ENCODE results near the gene FCHSD2.
A peak's percentile ranks its signal among the peaks of the same experiment; 100 is the strongest.
"Not testable (repeated sequence)": the region's sequence is repeated elsewhere in the genome, so short reads cannot be mapped to it uniquely, and the experiment has no call there.

Gene FCHSD2

DNA sequence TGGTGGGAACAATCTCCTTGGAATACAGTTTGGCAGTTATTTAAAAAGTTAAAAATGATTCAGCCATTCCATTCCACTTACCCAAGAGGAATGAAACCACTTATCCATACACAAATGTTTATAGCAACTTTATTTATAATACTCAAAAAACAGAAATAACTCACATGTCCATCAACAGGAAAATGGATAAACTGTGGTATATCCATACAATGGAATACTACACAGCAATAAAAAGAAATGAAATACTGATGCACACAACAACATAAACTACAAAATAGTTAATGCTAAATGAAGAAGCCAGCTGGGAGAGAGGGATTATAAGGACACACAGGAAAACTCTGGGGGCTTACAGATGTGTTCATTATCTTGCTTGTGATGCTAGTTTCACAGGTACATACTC lies 64.7 kb downstream of the FCHSD2 start:
- FAIRE-seq (no peak), DNase-seq (ENCODE audit: extremely low spot score, insufficient read length, low read depth) (no peak)

GRCh38 chr11:73074319-73074718 lies 67.8 kb downstream of the FCHSD2 start:
- DNase-seq (ENCODE audit: extremely low spot score, insufficient read length, low read depth) = no peak
- no peak for FAIRE-seq

DNA sequence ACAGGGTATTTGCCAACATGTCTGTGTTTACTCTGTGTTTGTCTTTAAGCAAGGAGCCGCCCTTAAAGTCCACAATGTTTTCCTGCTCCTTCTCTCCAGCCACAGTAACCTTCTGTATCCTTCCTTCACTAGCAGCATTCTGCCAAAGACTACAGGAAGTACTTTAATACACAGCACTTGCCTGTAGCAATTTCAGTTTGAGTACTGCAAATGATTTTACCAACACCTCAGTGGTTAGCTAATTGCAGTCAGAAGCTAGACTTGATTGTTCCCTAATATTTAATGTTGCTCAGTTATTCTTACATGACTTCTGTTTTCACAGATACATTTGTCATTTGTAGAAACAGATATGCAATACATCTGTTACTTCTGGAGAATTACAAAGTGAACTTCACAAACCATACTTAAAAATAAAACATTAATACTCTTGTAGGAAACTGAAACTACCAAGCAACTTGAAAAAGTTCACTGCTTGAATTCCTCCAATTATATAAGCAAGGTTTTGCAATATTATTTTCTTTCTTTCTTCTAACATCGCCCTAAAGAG lies 69.1 kb downstream of the FCHSD2 start:
- no peak for DNase-seq (ENCODE audit: extremely low spot score, insufficient read length, low read depth)
- FAIRE-seq = peak; percentile 91

GRCh38 chr11:73070653-73071052 lies 71.5 kb downstream of the FCHSD2 start:
- DNase-seq (ENCODE audit: extremely low spot score, insufficient read length, low read depth) = peak; percentile 22
- peak; percentile 85 for FAIRE-seq

GRCh38 chr11:73061857-73062424 lies 80.2 kb downstream of the FCHSD2 start:
- not testable (repeated sequence) for DNase-seq (ENCODE audit: extremely low spot score, insufficient read length, low read depth); FAIRE-seq

DNA sequence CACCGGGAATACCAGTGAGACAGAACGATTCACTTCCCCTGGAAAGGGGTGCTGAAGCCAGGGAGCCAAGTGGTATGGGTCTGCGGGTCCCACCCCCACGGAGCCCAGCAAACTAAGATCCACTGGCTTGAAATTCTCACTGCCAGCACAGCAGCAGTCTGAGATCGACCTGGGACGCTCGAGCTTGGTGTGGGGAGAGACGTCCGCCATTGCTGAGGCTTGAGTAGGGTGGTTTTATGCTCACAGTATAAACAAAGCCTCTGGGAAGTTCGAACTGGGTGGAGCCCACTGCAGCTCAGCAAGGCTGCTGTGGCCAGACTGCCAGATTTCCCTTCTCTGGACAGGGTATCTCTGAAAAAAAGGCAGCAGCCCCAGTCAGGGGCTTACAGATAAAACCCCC lies 80.7 kb downstream of the FCHSD2 start:
- FAIRE-seq; DNase-seq (ENCODE audit: extremely low spot score, insufficient read length, low read depth): not testable (repeated sequence)

- DNase-seq (ENCODE audit: extremely low spot score, insufficient read length, low read depth) = no peak
- no peak for FAIRE-seq
Observed at GRCh38 chr11:73059915-73060314, 82.2 kb downstream of the FCHSD2 start.

DNA sequence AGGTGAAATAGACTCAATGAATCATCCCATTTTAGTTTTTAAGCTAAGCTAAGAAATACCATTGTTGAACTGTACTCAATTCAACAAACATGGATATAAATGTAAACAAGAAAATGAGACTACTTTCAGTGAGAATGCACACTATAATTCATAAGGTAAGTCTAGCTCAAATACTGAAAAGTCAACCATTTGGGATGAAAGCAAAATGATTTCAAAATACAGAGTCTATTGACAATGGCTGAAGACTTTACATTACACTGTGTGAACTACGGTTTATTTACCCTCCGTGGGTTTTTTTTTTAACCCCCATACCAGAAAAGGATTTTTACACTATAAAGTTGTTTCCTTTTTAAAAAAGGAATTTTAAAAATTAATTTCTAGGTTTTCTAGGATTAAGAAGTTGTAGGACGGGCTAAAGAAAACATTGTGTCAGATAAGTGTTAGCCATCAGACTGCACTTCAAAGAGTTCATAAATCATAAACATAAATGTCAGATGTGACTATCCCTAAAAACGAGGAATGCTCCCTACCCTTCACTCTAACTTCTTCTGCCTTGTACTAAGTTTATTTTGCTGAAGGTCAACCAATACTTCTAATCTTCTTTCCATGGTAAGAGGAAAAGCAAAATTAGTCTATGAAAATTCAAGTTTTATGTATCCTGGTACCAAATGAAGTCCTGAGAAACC lies 83.0 kb downstream of the FCHSD2 start:
- no peak for FAIRE-seq

GRCh38 chr11:73055655-73056354 lies 86.3 kb downstream of the FCHSD2 start:
- FAIRE-seq (peak; percentile 18), DNase-seq (ENCODE audit: extremely low spot score, insufficient read length, low read depth) (no peak)

More for the DNA sequence above, 83.0 kb downstream of the FCHSD2 start:
- DNase-seq (ENCODE audit: extremely low spot score, insufficient read length, low read depth) = no peak

GRCh38 chr11:73055002-73055401 lies 87.1 kb downstream of the FCHSD2 start:
- no peak for DNase-seq (ENCODE audit: extremely low spot score, insufficient read length, low read depth)
- no peak for FAIRE-seq

DNA sequence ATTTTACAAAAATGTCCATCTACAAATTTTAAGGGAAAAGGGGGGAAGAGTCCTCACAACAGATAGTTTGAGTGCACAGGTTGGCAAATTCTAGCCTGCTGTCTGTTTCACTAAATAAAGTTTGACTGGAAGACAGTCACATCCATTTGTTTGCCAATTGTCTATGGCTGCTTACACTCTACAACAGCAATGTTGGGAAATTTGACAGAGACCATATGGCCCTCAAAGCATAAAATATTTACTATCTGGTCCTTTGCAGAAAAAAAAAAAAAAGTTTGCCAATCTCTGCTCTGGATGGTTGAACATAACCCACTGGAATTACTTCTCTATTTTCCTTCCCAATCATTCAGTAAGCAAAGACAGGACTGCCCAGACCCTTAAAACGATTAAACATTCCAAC lies 88.2 kb downstream of the FCHSD2 start:
- FAIRE-seq (no peak), DNase-seq (ENCODE audit: extremely low spot score, insufficient read length, low read depth) (no peak)

DNA sequence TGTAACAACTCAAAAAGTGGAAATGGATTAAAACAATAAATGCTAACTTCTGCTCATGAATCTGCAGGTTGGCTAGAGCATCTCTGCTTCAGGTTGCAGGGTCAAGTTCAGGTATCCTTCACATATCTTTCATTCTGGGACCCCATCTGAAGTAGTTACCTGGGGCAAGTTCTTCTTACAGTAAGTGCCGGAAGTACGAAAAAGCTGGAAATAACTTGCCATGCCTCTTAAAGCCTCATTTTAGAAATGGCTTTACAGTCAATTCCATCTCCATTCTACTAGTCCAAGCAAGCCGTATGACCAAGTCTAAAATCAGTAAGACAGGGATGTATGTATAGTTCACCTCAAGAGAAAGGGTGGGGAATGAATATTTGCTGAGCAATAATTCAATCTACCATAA lies 93.7 kb downstream of the FCHSD2 start:
- FAIRE-seq (no peak), DNase-seq (ENCODE audit: extremely low spot score, insufficient read length, low read depth) (no peak)

DNA sequence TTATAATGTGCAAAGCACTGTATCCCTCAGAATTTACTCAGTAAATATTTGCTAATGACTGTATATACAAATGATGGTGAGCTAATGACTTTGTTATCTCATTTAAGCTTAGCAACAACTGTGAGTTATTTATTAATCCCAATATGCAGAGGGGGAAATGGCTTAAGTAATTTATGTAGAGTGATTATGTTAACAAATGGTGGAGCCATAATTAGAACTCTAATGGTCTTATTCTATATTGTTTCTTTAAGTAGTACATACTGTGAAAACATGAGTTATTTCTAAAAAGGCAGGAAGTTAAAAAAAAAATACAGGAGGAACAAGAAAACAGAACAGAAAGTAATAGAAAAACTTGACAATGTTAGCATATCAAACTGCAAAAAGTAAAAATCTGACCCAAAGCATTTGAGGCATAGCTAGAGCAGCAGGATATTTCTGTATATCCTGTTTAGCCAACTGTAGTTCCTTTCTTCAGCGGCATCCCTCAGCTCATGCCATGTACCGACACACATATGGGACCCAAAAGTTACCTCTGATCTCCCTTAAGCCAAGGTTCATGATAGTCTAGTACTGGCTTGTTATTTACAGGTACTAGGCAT lies 94.2 kb downstream of the FCHSD2 start:
- DNase-seq (ENCODE audit: extremely low spot score, insufficient read length, low read depth) (no peak), FAIRE-seq (peak; percentile 99)

DNA sequence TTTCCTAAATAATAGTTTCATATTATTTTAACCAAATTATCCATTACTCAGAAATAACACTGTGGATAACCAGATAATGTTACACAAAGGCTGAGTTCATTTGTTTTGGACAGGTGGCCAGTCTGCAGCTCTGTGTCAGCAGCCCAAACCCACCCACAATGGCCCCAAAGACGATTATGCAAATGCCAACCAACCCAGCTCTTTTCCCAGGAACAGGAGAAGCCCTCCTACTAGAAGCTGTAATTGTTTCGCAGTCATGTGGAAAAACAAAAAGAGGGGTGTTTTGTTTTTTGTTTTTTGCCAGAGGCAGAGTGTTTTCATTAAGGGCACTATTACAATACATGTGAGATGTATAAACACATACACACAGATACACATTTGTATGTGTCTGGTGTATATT lies 102.1 kb downstream of the FCHSD2 start:
- DNase-seq (ENCODE audit: extremely low spot score, insufficient read length, low read depth) (no peak), FAIRE-seq (no peak)

GRCh38 chr11:73034777-73035176 lies 107.3 kb downstream of the FCHSD2 start:
- no peak for DNase-seq (ENCODE audit: extremely low spot score, insufficient read length, low read depth)
- FAIRE-seq = no peak

DNA sequence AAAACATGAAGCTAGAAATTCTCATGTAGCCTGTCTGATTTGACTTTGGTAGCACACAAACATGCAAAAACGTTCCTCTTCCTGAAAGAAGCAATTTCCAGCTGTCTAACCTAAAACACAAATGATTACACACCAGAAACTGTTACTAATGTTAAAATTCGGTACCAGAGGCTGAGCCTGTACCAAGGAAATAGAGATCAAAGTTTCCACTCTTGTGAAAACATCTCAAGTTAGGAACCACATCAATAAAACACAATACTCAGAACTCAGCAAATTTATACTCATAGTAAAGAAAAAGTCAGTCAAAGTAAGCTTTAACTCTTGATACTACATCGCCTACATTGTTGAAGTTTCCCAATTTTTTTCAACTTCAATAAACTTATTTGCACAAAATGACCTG lies 107.8 kb downstream of the FCHSD2 start:
- FAIRE-seq (no peak), DNase-seq (ENCODE audit: extremely low spot score, insufficient read length, low read depth) (no peak)

DNA sequence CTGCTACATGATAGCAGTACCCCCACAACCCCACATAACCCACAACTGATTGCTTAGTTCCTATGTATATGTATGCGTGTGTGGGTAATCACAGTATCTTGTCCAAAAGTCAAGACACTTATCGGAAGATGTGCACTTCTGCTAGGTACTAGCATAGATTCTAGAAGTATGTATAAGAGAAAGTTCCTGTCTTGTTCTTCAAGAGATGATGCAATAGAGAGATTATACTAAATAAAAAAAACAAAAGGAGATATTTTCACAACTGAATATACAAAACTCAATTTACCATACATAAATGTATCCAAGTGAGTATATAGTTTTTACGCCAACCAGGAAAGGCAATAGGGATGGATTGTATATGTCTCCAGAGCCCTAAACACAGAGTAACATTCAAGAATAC lies 112.0 kb downstream of the FCHSD2 start:
- FAIRE-seq (no peak), DNase-seq (ENCODE audit: extremely low spot score, insufficient read length, low read depth) (no peak)

DNA sequence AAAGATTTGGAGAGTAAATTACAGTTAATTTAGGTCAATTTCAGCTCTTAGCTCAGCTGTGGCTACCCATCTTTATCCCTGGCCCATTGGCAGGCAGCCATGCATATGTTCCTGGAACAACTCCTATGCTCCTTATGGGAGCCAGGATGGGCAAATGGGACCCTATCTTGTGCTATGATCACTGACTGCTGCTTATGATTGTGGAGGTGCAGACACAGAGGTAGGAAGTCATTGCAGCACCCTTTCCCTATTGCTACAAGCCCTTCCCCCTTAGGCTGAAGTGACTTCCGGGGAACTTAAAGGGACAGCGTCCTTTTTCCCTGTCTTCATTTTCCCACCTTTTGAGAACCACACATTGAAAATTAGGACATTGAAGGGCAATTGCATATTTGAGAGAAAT lies 112.7 kb downstream of the FCHSD2 start:
- FAIRE-seq = no peak

GRCh38 chr11:73028611-73029010 lies 113.5 kb downstream of the FCHSD2 start:
- FAIRE-seq = peak; percentile 69
- no peak for DNase-seq (ENCODE audit: extremely low spot score, insufficient read length, low read depth)

More for the DNA sequence above, 112.7 kb downstream of the FCHSD2 start:
- DNase-seq (ENCODE audit: extremely low spot score, insufficient read length, low read depth) = no peak

DNA sequence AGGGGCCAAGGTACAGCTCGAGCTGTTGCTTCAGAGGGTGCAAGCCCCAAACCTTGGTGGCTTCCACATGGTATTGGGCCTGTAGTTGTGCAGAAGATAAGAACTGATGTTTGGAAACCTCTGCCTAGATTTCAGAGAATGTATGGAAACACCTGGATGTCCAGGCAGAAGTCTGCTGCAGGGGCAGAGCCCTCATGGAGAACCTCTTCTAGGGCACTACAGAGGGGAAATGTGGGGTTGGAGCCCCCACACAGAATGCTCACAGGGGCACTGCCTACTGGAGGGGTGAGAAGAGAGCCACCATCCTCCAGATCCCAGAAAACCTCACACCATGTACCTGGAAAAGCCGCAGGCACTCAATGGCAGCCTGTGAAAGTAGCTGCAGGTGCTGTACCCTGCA lies 114.3 kb downstream of the FCHSD2 start:
- not testable (repeated sequence) for FAIRE-seq; DNase-seq (ENCODE audit: extremely low spot score, insufficient read length, low read depth)

DNA sequence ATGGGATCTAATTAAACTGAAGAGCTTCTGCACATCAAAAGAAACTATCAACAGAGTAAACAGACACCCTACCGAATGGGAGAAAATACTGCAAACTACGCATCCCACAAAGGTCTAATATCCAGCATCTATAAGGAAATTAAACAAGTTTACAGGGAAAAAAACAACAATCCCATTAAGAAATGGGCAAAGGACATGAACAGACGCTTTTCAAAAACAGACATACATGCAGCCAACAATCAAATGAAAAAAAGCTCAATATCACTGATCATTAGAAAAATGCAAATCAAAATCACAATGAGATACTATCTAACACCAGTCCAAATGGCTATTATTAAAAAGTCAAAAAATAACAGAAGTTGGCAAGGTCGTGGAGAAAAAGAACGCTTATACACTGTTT lies 117.5 kb downstream of the FCHSD2 start:
- DNase-seq (ENCODE audit: extremely low spot score, insufficient read length, low read depth) (no peak), FAIRE-seq (no peak)

Measured in GM18507 (cell line).